Measurements from ENCODE around the gene CCDC43. TPM values are rescaled to one million over a fixed set of nuclear protein-coding genes. Genes with fewer than 3 reads are reported as not detected.

Gene CCDC43
- total RNA-seq, 4 donors from 2014 or later = 11.2 to 13.3 (median 12.2) TPM

- Histone ChIP-seq H3K36me3 (no peaks in the 10 kb centered on the region), H3K4me1 (no peaks in the 10 kb centered on the region), H3K27me3 (peaks cover 7% of the 10 kb centered on the region), H3K4me3 (no peak overlapping the region), H3K9me3 (no peaks in the 10 kb centered on the region), H3K27ac (no peak overlapping the region)
- WGBS = 97% methylated on average over 13 of the region's 13 CpGs
- DNase-seq (ENCODE audit: low spot score in 2 of 2) = no peak
- no peak for TF ChIP-seq POLR2AphosphoS5 (IDR thresholded peaks at IDR 0.05)
- no peak for TF ChIP-seq CTCF (IDR thresholded peaks at IDR 0.05)
Observed at GRCh38 chr17:44629314-44629713, 60.3 kb downstream of the CCDC43 start.

GRCh38 chr17:44628243-44629188 lies 61.1 kb downstream of the CCDC43 start:
- 71% methylated on average over 21 of the region's 34 CpGs for WGBS
- no peak for TF ChIP-seq CTCF (IDR thresholded peaks at IDR 0.05)
- no peak for DNase-seq (ENCODE audit: low spot score in 2 of 2)
- H3K27me3 ChIP-seq = peaks cover 7% of the 10 kb centered on the region
- H3K9me3 ChIP-seq = no peaks in the 10 kb centered on the region
- no peak overlapping the region for H3K4me3 ChIP-seq
- no peaks in the 10 kb centered on the region for H3K36me3 ChIP-seq
- H3K27ac ChIP-seq = no peak overlapping the region
- no peaks in the 10 kb centered on the region for H3K4me1 ChIP-seq

- peaks cover 7% of the 10 kb centered on the region for H3K27me3 ChIP-seq
- WGBS = 85% methylated on average over 9 of the region's 9 CpGs
- H3K4me1 ChIP-seq = no peaks in the 10 kb centered on the region
- H3K9me3 ChIP-seq = no peaks in the 10 kb centered on the region
- H3K36me3 ChIP-seq = no peaks in the 10 kb centered on the region
- H3K27ac ChIP-seq = no peak overlapping the region
- DNase-seq (ENCODE audit: low spot score in 2 of 2) = no peak
- TF ChIP-seq POLR2A (IDR thresholded peaks at IDR 0.05) (no peak), POLR2AphosphoS5 (IDR thresholded peaks at IDR 0.05) (no peak), CTCF (IDR thresholded peaks at IDR 0.05) (no peak), EP300 (IDR thresholded peaks at IDR 0.05) (no peak)
- H3K4me3 ChIP-seq = no peak overlapping the region
Observed at GRCh38 chr17:44627513-44628242, 61.9 kb downstream of the CCDC43 start.

Other genes starting within 250 kb of the CCDC43 start
- 10 to 100 TPM; 31.3 to 63.9 (median 43.4) TPM for gene GPATCH8, start 186.4 kb downstream of the CCDC43 start, total RNA-seq
- gene FZD2, start 132.3 kb downstream of the CCDC43 start, total RNA-seq = 1 to 10 TPM in 1 of 4 donors, under 1 TPM in 2, not detected in 1; 0.42 to 2.1 (median 0.65) TPM
- gene MEIOC, start 33.3 kb downstream of the CCDC43 start, total RNA-seq = not detected
- 1 to 10 TPM; 3.5 to 8.9 (median 3.7) TPM for gene DBF4B, start 18.9 kb upstream of the CCDC43 start, total RNA-seq
- 1 to 10 TPM in 3 of 4 donors, under 1 TPM in 1; 0.98 to 1.5 (median 1.1) TPM for gene ADAM11, start 69.2 kb upstream of the CCDC43 start, total RNA-seq
- gene GJC1, start 140.5 kb upstream of the CCDC43 start, total RNA-seq = 1 to 10 TPM; 1.1 to 7.8 (median 1.9) TPM
- gene HIGD1B, start 158.1 kb upstream of the CCDC43 start, total RNA-seq = not detected
- gene EFTUD2, start 209.7 kb upstream of the CCDC43 start, total RNA-seq = 100 to 1,000 TPM in 2 of 4 donors, 10 to 100 TPM in 2; 46.6 to 114 (median 94.7) TPM
- gene GFAP, start 225.7 kb upstream of the CCDC43 start, total RNA-seq = 1 to 10 TPM in 1 of 4 donors, under 1 TPM in 1, not detected in 2; 0.72 to 5.9 TPM

Data from suprapubic skin (tissue), 4 donors.